HG03442 (cell line): ENCODE results near the gene NKAIN4.
"Not testable (repeated sequence)": the region's sequence is repeated elsewhere in the genome, so short reads cannot be mapped to it uniquely, and the experiment has no call there.

Source experiments
- ATAC-seq: cut with Tn5 transposase; IDR thresholded peaks from one replicate; pipeline ENCODE4 v1.9.1; 2021; ENCODE audit warnings: mild to moderate bottlenecking, moderate library complexity; ENCODE audit not compliant: unreplicated experiment

NKAIN4 gene

DNA sequence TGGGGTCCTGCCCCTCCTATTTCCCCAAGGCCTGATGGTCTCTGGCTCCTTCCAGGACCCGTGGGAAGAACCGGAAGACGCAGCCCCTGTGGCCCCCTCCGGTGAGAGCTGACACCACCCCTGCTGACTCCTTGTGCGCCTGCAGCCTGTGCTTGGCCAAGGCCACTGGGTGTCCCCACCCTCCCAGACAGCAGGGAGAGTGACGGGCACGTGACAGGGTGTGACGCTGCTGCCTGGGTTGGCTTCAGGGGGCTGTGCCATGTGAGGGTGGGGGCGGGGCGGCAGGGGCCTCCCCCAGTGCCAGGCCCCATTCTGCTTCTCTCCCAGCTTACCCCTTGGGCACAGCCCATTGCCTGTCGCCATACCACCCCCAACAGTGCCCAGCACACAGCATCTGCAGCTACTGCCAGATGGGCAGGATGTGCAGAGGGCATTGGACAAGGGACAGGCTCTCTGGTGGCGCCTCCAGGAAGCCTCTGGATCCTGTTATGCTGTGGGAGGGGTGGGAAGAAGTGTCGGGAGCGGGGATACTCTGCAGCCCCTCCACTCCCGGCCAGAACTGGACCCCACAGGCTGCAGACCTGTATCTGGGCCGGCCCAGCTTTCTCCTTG, 15.6 kb downstream of the NKAIN4 start:
- no peak for ATAC-seq

GRCh38 chr20:63238031-63238430, 16.2 kb downstream of the NKAIN4 start:
- ATAC-seq: no peak

- ATAC-seq: no peak
Measured at GRCh38 chr20:63236116-63236837, 18.0 kb downstream of the NKAIN4 start.

GRCh38 chr20:63235399-63235983, 18.8 kb downstream of the NKAIN4 start, which contains the start of gene BIRC7:
Gene BIRC7, plus strand, starts transcription at chr20:63235905. Its CDS starts 192 bp downstream, at chr20:63236097.
- no peak for ATAC-seq

GRCh38 chr20:63234693-63235398, 19.4 kb downstream of the NKAIN4 start:
- no peak for ATAC-seq

- no peak for ATAC-seq
Measured at GRCh38 chr20:63233924-63234323, 20.3 kb downstream of the NKAIN4 start.

DNA sequence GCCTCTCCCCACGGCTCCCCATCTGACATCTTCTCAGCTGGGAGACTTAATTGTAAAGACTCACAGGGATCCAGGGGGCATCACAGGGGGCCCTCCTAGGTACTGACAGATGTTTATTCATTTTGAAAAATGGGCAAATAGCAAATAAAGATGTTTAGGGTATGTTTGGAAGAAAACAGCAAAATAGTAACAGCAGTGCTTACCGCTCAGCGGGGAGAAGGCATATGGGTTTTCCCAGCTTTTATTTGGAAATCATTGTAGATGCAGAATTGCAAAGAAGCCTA, 21.3 kb downstream of the NKAIN4 start:
- ATAC-seq: no peak

GRCh38 chr20:63232235-63233060, 21.8 kb downstream of the NKAIN4 start:
- no peak for ATAC-seq

DNA sequence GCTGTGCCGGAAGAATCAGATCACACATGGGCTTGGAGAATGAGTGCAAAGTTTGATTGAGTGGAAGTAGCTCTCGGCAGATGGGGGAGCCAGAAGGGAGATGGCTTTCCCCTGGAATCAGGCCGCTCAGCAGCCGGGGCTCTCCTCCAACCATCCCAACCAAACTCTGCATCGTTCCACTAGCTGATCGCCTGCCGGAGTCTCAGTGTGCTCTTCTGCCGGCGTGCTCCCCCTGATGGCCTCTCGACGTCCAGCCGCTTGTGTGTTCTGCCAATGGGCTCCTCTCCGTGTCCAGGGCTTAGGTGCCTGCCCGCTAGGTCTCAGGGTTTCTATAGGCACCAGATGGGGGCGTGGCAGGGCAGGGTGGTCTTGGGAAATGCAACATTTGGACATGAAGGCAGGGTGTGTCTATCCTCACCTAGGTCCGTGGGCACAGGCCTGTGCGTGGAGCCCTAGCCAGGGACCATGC, 23.4 kb downstream of the NKAIN4 start:
- ATAC-seq: no peak

- ATAC-seq: no peak
Measured at GRCh38 chr20:63228806-63229205, 25.5 kb downstream of the NKAIN4 start.

- ATAC-seq: no peak
Measured at GRCh38 chr20:63227260-63227659, 27.0 kb downstream of the NKAIN4 start.

DNA sequence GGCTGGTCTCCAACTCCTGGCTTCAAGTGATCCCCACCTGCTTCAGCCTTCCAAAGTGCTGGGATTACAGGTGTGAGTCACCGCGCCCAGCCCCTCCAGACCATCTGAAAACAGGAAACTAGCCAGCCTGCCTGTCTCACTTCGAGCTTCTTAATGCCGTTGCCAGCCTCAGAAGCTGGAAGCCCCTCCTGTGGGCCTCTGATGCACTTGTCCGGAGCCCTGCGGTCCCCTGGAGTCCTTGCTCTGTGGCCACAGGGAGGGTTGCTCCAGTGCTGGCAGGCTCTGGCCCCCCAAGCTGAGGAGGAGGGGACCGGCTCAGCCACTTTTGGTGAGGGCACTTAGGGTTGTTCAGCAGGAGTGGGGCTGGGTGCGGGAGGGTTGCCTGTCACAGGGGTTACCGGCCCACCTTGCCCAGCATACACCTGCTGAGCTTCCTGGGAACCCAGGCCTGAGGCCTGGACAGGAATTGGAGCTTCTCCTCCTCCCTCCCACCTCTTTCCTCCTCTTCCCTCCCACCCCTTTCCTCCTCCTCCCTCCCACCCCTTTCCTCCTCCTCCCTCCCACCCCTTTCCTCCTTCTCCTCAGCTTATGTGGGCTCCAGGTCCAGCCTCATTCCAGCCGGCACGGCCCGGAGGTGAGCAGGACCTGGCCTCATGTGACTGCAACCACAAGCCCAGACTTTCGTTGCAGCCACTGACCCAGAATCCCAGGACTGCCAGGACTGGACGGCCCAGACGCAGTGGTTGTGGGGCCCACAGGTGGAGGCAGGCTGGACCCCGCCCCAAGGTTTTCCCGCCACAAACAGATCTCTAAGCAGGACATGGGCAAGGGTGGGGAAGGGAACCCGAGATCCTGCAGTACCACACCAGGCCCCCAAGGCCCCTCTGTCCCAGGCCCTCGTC, 28.0 kb downstream of the NKAIN4 start:
- ATAC-seq: no peak

DNA sequence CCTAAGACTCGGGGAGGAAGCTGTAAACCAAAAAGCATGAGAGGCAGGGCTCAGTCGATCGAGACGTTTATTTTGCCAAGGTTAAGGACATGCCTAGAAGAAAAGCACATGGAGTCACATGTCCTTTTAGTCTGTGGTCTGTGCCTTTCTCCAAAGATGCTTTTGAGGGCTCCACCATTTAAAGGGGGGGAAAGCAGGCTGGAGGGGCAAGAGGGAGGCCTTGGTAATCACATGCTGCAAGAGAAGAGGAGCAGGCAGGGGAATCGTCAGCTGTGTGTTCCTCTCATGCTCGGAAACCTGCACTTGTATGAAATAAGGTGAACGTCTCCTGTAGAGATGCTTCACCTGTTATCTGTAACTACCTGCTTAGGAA, 29.2 kb downstream of the NKAIN4 start:
- no peak for ATAC-seq

DNA sequence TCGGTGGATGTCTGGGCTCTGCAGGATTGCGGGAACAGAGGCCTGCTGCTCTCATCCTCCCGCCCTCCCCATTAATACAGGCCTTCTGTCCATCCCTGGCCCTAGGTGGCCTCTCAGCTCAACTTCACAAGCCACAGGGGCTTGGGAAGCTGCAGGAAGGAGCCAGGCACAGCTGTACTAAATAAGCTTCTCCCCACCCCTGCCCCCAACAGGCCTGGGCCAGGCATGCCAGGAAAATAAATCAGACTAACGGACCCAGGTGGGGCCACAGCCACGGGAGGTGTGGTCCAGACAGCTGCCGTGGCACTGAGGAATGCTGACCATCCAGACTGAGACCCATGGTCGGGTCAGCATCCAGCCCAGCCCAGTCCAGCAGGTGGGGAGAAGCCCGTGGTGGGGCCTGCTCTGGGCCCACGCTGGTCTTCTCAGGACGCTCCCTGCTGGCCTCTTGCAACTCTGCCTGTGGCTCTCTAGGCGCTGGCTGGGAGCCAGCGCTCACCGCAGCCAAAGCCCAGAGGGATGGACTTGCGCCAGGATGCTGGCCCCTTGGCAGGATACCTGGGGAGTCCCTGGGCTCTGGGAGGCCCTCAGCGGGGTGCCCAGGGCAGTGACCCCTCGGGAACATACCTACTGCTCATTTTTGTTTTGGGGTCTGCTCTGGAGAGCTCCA, 29.7 kb downstream of the NKAIN4 start:
- no peak for ATAC-seq

DNA sequence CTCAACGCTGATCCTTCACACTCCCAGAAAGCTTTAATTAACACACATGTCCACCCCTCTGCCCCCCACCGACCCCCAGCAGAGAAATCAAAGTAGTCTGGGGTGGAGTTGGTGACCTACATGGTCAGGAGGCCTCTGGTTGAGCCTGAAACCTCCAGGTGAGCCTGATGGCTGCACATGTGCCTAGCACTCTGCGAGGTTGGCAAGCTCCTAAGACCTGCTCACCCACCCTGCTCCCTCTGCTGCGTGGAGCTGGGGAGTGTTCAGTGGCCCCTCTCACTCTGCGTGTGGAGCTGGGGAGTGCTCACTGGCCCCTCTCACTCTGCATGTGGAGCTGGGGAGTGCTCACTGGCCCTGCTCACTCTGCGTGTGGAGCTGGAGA, 30.4 kb downstream of the NKAIN4 start:
- ATAC-seq: no peak

- ATAC-seq: no peak
Measured at GRCh38 chr20:63223121-63223825, 31.0 kb downstream of the NKAIN4 start.

DNA sequence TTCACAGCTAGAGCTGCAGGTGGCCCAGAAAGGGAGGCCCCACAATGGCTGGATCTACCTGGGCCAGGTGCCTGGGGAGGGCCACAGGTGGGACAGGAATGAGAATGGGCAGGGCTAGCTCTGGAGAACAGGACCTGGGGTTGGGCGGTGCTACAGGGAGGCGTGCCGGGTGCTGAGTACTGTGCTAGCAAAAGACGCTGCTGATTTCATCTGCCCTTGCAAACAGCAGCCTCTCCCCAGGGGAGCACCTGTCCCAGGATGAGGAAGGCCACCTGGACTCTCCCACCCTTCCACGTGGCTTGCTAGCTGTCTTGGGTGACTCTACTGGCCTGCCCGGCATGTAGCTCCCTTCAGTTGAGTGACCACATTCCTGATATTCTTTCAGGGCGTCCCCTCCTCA, 31.7 kb downstream of the NKAIN4 start:
- no peak for ATAC-seq

DNA sequence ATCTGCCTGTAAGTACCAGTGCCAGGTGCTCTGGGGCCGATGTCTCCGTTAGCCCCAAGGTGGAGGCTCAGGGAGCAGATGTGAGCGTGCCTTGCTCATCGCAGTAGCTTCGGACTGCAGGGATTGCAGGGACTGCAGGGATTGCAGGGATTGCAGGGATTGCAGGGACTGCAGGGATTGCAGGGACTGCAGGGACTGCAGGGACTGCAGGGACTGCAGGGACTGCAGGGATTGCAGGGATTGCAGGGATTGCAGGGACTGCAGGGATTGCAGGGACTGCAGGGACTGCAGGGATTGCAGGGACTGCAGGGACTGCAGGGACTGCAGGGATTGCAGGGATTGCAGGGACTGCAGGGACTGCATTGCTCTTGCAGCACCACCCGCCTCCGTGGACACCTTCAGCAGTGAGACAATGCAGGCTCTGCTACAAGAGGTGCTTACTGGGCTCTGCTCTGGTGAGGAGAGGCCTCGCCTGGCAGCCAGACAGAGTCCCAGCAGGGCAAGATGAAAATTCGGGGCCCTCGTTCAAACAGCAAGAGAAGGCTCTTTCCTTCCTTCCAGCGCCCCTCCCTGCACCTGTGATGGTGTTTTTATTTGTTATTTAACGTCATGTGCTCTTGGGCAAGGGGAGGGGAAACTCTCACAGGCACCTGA, 32.7 kb downstream of the NKAIN4 start:
- not testable (repeated sequence) for ATAC-seq
